Spleen (tissue), 7 donors: ENCODE results near the gene MERTK.

Experiments used
- CTCF ChIP-seq, 11 experiments: fragments of 200-600 bp in 7 of 11; fragments of 450-650 bp in 4 of 11; sonication (generic) in 4 of 11; IDR thresholded peaks in 8 of 11; conservative IDR thresholded peaks in 3 of 11; 1 replicate in 7 of 11; 2 replicates in 4 of 11; pipeline versions ENCODE4 v1.4.0 to v1.8.0; 2016 to 2021; ENCODE audit warnings: antibody characterized with exemption in 11 of 11, inconsistent platforms in 4 of 11, mild to moderate bottlenecking in 1 of 11
- POLR2A ChIP-seq, 3 donors: fragments of 450-650 bp; IDR thresholded peaks; one replicate each; pipeline ENCODE4 v1.5.1; 2017; ENCODE audit warnings: antibody characterized with exemption in 3 of 3, mild to moderate bottlenecking in 1 of 3
- donor health status: DM: no; HTN: no; CAD: no; lungs with moderate emphysema.
- donor health status: DM: no; HTN: no; CAD: no.
- donor health status: DM: no; HTN: no; CAD: no.

GRCh38 chr2:111965062-111965461 lies 66.7 kb downstream of the MERTK start:
- no peak for TF ChIP-seq CTCF (IDR thresholded peaks at IDR 0.05 in 8 of 11, conservative IDR thresholded peaks at IDR 0.05 in 3 of 11)
- no peak for TF ChIP-seq POLR2A (IDR thresholded peaks at IDR 0.05)
